ENCODE data around the gene CYBRD1. TPM values are rescaled to one million over a fixed set of nuclear protein-coding genes. Genes with fewer than 3 reads are reported as not detected.

The CYBRD1 gene
- total RNA-seq, 1 experiment from 2014 or later: 7.9 TPM

- no peak overlapping the region for H3K4me3 Mint-ChIP-seq
- ATAC-seq (no peak), DNase-seq (ENCODE audit: low spot score) (no peak)
- H3K27ac Mint-ChIP-seq: no peak overlapping the region
- no peaks in the 10 kb centered on the region for H3K36me3 Mint-ChIP-seq
- ChIA-PET POLR2A (no interaction called here), CTCF (no interaction called here)
- H3K4me1 Mint-ChIP-seq: peaks cover 10% of the 10 kb centered on the region
- H3K9me3 Mint-ChIP-seq: no peaks in the 10 kb centered on the region
- TF ChIP-seq ERG (CRISPR knock-in tag; IDR thresholded peaks at IDR 0.05) (no peak), ATF2 (CRISPR knock-in tag; IDR thresholded peaks at IDR 0.05; ENCODE audit: borderline replicate concordance, low read depth) (no peak), ZNF263 (CRISPR knock-in tag; IDR thresholded peaks at IDR 0.05; ENCODE audit: low read depth) (no peak), ETV6 (CRISPR knock-in tag; IDR thresholded peaks at IDR 0.05) (no peak), MYBL2 (CRISPR knock-in tag; IDR thresholded peaks at IDR 0.05) (no peak), SMAD3 (CRISPR knock-in tag; IDR thresholded peaks at IDR 0.05; ENCODE audit: borderline replicate concordance) (no peak), E2F4 (CRISPR knock-in tag; IDR thresholded peaks at IDR 0.05; ENCODE audit: borderline replicate concordance, low read depth) (no peak), ZNF671 (CRISPR knock-in tag; IDR thresholded peaks at IDR 0.05) (no peak), KAT7 (CRISPR knock-in tag; IDR thresholded peaks at IDR 0.05; ENCODE audit: borderline replicate concordance) (no peak), FOXK1 (CRISPR knock-in tag; IDR thresholded peaks at IDR 0.05) (no peak), USF2 (CRISPR knock-in tag; IDR thresholded peaks at IDR 0.05) (no peak), ZBTB21 (CRISPR knock-in tag; IDR thresholded peaks at IDR 0.05; ENCODE audit: borderline replicate concordance) (no peak), FOXP4 (CRISPR knock-in tag; IDR thresholded peaks at IDR 0.05) (no peak), GRHL2 (CRISPR knock-in tag; IDR thresholded peaks at IDR 0.05; ENCODE audit: insufficient replicate concordance, severe bottlenecking) (no peak), MLX (CRISPR knock-in tag; IDR thresholded peaks at IDR 0.05) (no peak), SP1 (CRISPR knock-in tag; conservative IDR thresholded peaks at IDR 0.05) (no peak), FOXJ3 (CRISPR knock-in tag; IDR thresholded peaks at IDR 0.05; ENCODE audit: borderline replicate concordance) (no peak), FOXP1 (CRISPR knock-in tag; IDR thresholded peaks at IDR 0.05; ENCODE audit: borderline replicate concordance) (no peak)
- no peaks in the 10 kb centered on the region for H3K27me3 Mint-ChIP-seq (ENCODE audit: low read depth)
Measured at GRCh38 chr2:171509945-171510731, 12.1 kb upstream of the CYBRD1 start.

All from WTC11 (cell line).